HPDE6-E6E7 (cell line): ENCODE measurements around the gene SFXN5.

ENCODE experiments used
- DNase-seq: peaks from one replicate; pipeline ENCODE4 v3.0.0; 2011; ENCODE audit warnings: missing footprints; ENCODE audit errors: extremely low spot score

The SFXN5 gene

DNA sequence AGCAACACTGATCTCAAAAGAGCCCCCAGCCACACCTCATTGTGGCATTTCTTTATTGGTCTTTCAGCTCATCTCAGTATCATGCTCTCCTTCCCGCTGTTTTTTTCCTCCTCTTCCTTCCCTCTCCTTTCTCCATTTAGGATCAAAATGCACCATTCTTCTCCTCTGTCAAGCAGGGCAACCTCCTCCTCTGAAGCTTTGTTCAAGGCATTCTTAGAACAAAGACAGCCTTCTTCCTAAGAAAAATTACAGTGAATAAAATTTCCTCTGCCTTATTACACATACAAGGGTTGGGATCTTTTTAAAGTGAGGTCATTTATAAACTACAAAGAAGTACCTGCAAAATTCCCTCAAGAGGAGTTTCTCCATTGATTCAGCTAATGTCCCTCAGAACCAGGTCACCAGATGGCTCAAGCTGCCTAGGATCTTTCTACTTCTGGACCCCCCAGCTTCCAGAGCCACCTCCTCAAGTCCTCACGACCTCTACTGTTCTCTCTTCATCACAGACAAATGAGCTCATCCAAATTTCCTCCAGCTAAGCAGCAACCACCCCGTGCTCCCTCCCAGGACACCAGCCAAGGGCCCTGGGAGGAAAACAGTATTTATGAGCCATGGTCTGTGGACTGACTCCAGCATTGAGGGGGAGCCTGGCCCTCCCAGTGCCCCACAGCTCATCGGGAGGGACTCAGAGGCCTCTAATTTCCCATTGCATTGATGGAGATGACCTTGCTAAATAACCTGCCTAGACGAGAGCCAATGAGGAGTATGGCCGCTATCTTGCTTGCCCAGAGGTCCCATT lies 18.0 kb downstream of the SFXN5 start:
- no peak for DNase-seq

- no peak for DNase-seq
Measured at GRCh38 chr2:73050121-73050545, 21.4 kb downstream of the SFXN5 start.

DNA sequence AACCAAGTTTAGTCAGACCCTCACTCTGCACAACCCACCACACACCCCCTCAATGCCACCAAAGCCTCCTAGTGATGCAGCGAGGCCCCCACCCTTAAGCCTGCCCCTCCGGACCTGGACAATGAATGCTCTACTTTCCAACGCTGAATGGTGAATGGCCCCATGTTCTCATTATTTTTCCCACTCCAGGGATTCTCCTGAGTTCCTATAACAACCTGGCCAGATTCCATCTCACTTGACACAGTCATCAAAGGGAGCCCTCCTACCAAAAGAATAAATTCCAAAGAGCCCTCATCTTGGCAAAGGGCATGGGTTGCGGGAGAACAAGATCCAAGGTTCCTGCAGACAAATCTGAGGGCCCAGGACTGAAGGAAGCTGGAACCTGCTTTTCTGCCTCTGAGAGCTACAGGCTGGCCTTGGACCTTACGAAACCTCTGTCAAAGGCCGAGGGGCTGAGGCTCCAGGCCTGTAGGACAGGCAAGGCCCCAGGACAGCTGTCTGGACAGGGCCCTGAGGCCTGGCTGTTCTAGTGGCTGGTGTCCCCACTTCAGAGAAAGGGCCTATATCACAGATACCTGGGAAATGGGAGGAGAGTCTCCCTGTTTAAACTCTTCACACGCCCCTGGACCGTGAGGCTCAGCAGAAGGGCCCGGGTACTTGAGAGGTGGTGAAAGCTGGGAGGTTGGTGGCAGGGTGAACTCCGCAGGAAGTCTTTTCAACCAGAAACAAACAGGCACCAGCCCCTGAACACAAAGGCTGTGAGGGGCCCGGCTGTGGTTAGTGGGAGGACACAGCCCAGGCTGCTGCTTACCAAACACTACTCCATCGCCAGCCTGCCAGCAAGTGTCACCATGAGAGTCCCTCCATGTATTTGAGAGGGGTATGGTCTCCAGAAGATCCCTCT lies 27.3 kb downstream of the SFXN5 start:
- DNase-seq: no peak

GRCh38 chr2:73043276-73043675 lies 28.2 kb downstream of the SFXN5 start:
- DNase-seq: no peak

- no peak for DNase-seq
Measured at GRCh38 chr2:73037947-73038585, 33.4 kb downstream of the SFXN5 start.

GRCh38 chr2:73036766-73037165 lies 34.7 kb downstream of the SFXN5 start:
- DNase-seq: no peak

DNA sequence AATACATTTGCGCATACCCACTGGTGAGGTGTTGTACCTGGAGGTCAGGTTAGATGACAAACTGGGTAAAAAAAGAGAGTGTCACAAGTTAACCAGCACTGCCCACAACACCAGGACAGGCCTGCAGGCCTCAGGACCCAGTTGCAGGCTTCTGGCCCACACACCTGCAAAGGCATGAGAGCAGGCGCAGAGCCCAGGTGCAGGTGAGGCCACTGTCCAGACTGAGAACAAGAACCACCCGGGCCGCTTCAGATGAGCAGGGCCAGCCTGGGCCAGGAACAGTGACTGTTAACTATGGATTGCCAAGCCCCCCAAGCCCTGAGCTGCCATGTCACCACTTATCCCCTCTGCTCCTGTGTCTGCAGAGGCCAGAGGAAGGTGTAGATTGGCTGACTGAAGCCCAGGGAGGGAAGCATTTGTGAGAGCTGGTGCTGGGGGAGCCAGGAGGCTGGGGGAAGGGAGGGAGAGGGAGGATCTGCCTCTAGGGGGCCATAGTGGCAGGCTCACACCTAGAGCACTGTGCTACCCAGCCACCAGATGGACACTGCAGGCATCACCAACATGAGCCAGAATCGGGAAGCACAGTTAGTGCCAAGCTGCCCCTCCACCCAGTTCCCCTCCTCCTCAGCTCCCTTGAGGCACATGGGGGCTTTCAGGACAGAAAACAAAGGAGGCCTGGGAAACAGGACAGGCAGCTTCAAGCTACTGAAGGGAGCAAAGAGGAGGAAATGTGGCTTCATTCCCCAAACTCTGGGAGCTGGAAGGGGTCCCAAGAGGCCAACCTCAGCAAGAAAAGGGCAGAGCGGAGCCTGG lies 35.4 kb downstream of the SFXN5 start:
- no peak for DNase-seq

GRCh38 chr2:73034661-73035375 lies 36.7 kb downstream of the SFXN5 start:
- DNase-seq: no peak

- DNase-seq: no peak
Measured at GRCh38 chr2:73033766-73034381, 37.6 kb downstream of the SFXN5 start.

- DNase-seq: no peak
Measured at GRCh38 chr2:73033142-73033765, 38.3 kb downstream of the SFXN5 start.

- DNase-seq: no peak
Measured at GRCh38 chr2:73032702-73033097, 38.8 kb downstream of the SFXN5 start.

DNA sequence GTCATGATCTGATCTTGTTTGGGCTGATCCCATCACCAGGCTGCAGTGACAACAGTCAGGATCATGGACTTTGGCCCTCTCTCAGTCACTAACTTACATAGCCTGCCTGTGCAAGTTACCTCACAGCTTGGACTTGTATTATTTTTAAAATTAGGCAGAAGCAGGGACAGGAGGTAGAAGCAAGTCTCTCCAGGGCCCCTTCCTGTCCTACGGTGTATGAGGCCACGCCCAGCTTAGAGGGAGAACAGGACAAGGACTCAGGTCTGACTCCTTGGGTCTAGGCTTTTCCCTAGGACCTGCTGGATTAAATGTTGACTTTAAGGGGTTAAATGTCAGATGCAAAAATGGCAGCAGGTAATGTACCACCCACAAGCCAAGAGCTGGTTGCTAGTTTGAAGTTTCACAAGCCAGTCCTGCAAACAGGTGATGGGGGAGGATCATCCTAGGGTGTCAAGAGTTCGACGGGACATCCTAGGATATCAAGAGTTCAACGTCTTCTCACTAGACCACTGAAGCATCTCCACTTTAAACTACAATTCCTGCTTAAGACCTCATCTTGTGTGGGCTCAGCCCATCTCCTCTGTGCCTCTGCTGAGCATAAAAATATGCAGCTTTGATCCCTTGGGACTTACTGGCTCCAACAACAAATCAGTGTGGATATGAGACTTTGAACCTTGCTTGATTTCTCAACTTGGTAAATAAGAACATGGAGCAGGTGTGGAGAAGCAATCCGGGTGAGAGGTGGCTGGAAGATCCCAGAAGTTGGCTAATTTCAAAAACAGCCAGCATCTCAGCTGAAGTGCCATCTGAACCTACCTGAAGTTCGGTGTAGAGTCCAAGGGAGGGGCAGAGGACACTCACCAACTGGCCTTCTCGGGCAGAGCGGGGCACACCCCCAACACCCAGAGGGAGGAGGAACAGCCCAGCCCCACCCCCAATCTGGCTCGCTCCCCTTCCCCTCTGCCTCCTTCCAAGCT lies 39.5 kb downstream of the SFXN5 start:
- DNase-seq: no peak

DNA sequence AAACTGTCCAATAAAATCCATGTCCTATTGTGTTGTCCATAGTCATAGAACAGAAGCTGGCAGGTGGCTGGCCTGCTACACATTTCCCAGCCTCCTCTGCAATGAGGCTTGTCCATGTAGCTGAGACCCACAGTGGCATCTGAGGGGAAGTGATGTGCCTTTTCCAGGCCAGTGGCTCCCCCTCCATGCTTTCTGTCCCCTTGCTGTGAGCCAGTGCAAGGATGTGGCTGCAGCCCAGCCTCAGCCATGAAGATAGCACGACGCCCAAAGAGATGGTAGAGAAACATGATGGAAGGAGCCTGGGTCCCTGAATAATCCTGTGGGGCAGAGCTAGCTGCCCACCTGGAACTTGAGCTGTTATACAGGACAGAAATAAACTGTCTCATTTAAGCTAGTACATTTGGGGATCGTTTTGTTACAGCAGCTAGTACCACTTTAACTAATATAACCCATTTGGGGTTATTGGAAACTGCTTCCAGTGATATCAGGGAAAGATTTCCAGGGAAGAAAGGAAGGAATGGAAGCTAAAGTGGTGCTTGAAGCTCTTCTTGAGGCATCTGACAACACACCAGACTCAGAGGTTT lies 40.3 kb downstream of the SFXN5 start:
- DNase-seq: no peak

DNA sequence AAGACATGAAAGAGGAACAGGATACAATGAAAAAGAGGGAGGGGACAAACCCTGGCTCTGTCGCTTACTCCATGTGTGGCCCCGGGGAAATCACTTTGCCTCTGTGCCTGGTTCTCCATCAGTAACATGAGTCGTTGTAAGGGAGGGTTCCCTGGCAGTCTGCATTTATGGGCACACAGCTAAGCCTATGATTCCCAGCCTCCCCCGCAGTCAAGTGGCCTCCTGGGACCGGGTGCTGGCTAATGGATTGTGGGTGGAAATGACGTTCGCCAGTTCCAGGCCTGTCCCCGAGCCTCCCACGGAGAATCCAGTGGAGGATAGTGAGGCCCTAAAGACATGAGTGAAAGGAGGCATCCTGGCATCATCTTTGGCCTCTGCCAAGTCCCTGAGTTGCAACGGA lies 42.7 kb downstream of the SFXN5 start:
- no peak for DNase-seq

- DNase-seq: no peak
Measured at GRCh38 chr2:73027340-73027739, 44.2 kb downstream of the SFXN5 start.

DNA sequence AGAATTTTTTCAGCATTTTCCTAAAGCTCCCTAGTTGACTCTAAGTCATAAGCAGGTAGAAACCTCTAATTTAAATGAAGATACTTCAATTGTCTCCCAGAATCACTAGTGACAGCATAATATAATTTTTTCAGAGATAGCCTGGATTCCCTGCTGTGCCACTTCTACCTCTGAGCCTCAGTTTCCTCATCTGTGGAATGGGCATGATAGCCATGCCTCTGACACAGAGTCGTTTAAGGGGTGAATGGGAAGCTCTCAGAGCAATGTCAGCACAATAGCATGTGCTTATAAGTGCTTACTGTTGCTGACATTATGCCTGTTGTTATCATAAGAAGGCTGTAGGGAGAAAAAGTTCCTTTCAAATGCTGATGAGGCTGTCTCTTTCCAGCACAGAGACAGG lies 48.0 kb downstream of the SFXN5 start:
- no peak for DNase-seq

GRCh38 chr2:73022024-73022568 lies 49.4 kb downstream of the SFXN5 start:
- no peak for DNase-seq

DNA sequence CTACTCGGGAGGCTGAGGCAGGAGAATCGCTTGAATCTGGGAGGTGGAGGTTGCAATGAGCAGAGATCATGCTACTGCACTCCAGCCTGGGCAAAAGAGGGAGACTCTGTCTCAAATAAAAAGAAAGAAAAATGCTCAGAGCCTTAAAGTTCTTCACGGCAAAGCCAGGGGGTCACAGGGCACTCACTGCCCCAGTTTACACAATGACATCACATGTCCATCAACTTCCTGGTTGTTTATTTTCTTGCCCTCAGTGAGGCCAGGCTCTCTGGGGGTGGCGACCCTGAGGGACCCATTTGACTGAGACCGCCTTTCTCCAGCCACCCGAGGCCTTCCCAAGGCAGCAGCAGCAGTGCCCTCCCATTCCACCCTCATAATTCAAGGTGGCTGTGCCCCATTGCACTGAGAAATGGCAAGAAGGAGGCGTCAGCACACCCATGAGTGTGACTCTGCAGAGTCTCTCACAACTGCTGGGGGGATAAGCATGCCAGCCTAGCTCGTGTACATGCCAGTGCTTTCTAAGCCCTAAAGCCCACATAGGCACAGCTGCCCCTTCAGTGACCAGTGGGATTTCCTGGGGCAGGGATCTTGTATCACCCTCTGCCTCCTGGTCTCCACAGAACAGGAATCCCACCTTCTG lies 50.0 kb downstream of the SFXN5 start:
- DNase-seq: no peak
